Measurements from ENCODE around the gene MAPRE2. TPM values are rescaled to one million over a fixed set of nuclear protein-coding genes. Genes with fewer than 3 reads are reported as not detected.
A peak's percentile ranks its signal among the peaks of the same experiment; 100 is the strongest.

MAPRE2 gene
- total and polyA plus RNA-seq, 7 experiments from 2014 or later = 44.7 to 84.4 (median 81.7) TPM

DNA sequence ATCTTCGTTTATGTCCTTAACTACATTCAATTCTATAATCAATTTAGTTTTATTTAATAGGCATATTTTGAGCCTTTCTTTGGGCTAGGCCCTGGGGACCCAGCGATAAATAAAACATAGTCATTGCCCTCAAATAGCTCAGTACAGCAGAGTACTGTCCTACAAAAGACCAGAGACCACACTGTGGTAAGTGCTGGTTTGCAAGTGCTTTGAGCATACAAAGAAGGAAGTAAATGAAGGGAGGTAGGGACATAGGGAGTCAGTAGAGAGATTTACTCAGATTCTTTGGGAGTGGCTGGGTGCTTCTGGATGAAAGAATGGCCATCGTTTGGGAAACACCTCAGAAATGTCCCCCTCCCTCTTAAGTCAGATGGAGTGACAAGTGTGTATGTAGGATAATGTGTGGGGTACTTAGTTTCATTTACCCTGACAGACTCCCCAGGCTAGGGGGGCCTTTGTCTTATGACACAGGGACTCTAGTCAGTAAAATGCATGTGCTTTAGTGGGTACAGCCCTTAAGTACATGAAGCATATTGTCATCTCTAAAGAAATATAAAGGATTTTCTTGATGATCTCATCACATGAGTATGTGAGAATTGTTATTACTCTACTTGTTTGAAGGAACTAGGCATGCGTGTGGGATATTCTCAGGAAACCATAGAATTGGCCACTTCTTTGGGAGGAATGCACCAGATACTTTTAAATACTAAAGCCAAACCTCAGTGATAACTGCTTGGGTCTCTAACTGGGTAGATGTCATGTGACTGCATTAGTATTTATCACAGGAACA lies 35.1 kb downstream of the MAPRE2 start:
- no peak overlapping the region for H3K4me3 Mint-ChIP-seq
- DNase-seq (no peak), ATAC-seq (no peak)
- H3K9me3 Mint-ChIP-seq = peaks cover 0 to 2% (median 0%) of the 10 kb centered on the region in 11 donors
- H3K36me3 ChIP-seq (ENCODE audit: control insufficient read depth in 2 of 3, insufficient read depth in 3 of 3, low read length in 3 of 3) = peaks cover 0 to 9% (median 0%) of the 10 kb centered on the region in 3 experiments
- H3K9me3 ChIP-seq (ENCODE audit: control insufficient read depth in 2 of 3, low read length in 3 of 3) = no peaks in the 10 kb centered on the region
- no peak overlapping the region for H3K27ac Mint-ChIP-seq
- no peaks in the 10 kb centered on the region for H3K27me3 Mint-ChIP-seq
- ChIA-PET CTCF (no interaction called here), POLR2A (no interaction called here)
- no peak overlapping the region for H3K27ac ChIP-seq (ENCODE audit: low read depth, low read length)
- peaks cover 14 to 57% (median 24%) of the 10 kb centered on the region in 5 donors for H3K36me3 Mint-ChIP-seq
- intact Hi-C loops (cut with micrococcal nuclease) = no loop called here
- H3K4me3 ChIP-seq (ENCODE audit: low read length) = no peak overlapping the region
- H3K4me1 ChIP-seq (ENCODE audit: control insufficient read depth in 2 of 2, insufficient read depth in 2 of 2, low read length in 2 of 2) = peaks cover 0 to 5% of the 10 kb centered on the region in 2 donors
- no peaks in the 10 kb centered on the region for H3K27me3 ChIP-seq (ENCODE audit: control insufficient read depth in 2 of 2, insufficient read depth in 2 of 2, low read length in 2 of 2)
- peaks cover 16 to 92% (median 72%) of the 10 kb centered on the region in 7 donors for H3K4me1 Mint-ChIP-seq

DNA sequence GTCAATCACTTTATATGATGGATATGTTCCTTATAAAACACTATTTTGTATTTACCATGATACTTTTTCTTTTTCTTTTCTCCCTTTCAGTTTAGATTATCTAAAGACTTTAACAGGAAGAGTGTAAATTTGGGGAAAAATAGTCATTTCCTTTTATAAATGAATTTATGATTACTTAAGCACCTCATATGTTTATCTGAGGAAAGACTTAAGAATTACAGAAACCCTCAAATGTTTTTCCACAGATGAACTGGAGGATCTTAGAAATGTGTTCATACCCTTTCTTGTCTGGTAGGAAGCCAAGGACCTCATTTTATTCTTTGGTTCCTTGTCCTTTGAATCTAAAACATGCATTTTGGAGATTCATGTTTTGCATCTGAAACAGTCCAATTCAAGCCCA lies 36.7 kb downstream of the MAPRE2 start:
- no peak overlapping the region for H3K27ac Mint-ChIP-seq
- no peak for ATAC-seq
- no peak overlapping the region for H3K4me3 ChIP-seq (ENCODE audit: low read length)
- DNase-seq = no peak
- H3K36me3 ChIP-seq (ENCODE audit: control insufficient read depth in 2 of 3, insufficient read depth in 3 of 3, low read length in 3 of 3) = peaks cover 0 to 6% (median 0%) of the 10 kb centered on the region in 3 experiments
- peaks cover 11 to 59% (median 23%) of the 10 kb centered on the region in 5 donors for H3K36me3 Mint-ChIP-seq
- no peaks in the 10 kb centered on the region for H3K9me3 ChIP-seq (ENCODE audit: control insufficient read depth in 2 of 3, low read length in 3 of 3)
- ChIA-PET POLR2A (no interaction called here), CTCF (no interaction called here)
- H3K27ac ChIP-seq (ENCODE audit: low read depth, low read length) = no peak overlapping the region
- intact Hi-C loops (cut with micrococcal nuclease) = loop anchor here in 1 of 2 donors (2.0 kb wide), 1 partner anchor 35 kb away; no protein-coding TSS in a partner anchor
- H3K4me1 Mint-ChIP-seq = peaks cover 11 to 88% (median 70%) of the 10 kb centered on the region in 7 donors
- peaks cover 0 to 2% (median 0%) of the 10 kb centered on the region in 11 donors for H3K9me3 Mint-ChIP-seq
- no peaks in the 10 kb centered on the region for H3K27me3 Mint-ChIP-seq
- H3K4me3 Mint-ChIP-seq = no peak overlapping the region
- H3K4me1 ChIP-seq (ENCODE audit: control insufficient read depth in 2 of 2, insufficient read depth in 2 of 2, low read length in 2 of 2) = peaks cover 0 to 5% of the 10 kb centered on the region in 2 donors
- no peaks in the 10 kb centered on the region for H3K27me3 ChIP-seq (ENCODE audit: control insufficient read depth in 2 of 2, insufficient read depth in 2 of 2, low read length in 2 of 2)

DNA sequence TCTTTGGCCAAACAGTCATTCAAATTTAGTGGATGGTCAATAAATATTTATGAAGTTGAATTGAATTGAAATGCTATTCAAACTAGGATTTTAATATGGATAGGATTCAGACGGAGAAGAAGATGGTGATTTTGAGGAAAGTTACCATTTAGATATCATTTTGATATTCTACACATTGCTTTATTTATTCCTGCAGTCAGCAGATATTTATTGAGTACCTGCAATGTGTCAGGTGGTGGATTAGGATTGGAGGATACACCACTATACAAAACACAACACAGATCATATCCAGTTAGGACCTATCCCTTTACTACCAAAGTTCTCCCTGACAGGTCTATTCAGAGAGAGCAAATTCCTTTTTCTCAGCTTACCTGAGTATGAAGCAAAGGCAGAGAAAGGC lies 38.8 kb downstream of the MAPRE2 start:
- POLR2A ChIA-PET = no interaction called here

DNA sequence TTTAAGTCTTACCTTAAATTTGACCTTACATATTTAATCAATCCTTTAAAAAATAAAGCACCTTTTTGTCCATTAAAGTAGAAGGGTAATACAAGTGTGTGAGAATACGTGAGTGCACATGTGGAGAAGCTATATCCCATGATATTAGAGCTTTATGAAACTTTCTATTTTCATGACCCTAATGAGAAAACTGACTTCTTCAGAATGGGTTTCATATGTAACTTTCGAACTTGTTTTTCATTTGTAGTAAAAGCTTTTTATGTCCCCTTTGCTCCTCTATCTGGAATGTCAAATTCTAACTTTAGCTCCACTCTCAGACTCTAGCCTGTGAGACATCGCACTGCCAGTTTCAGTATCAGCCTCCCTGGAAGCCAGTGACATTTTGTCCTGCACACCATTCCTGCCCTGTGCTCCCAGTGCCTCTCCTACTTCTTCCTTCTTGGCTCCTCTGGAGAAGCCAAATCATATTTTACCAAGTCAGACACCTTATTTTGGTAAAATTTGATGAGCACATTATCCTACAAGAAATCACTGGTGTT lies 42.0 kb downstream of the MAPRE2 start:
- peaks cover 0 to 74% (median 61%) of the 10 kb centered on the region in 7 donors for H3K4me1 Mint-ChIP-seq

More for the DNA sequence above, 38.8 kb downstream of the MAPRE2 start:
- DNase-seq (no peak), ATAC-seq (no peak)
- Histone ChIP-seq H3K4me1 (ENCODE audit: control insufficient read depth in 2 of 2, insufficient read depth in 2 of 2, low read length in 2 of 2) (no peaks in the 10 kb centered on the region), H3K4me3 (ENCODE audit: low read length) (no peak overlapping the region), H3K9me3 (ENCODE audit: control insufficient read depth in 2 of 3, low read length in 3 of 3) (no peaks in the 10 kb centered on the region), H3K36me3 (ENCODE audit: control insufficient read depth in 2 of 3, insufficient read depth in 3 of 3, low read length in 3 of 3) (peaks cover 0 to 6% (median 0%) of the 10 kb centered on the region in 3 experiments), H3K27me3 (ENCODE audit: control insufficient read depth in 2 of 2, insufficient read depth in 2 of 2, low read length in 2 of 2) (no peaks in the 10 kb centered on the region), H3K27ac (ENCODE audit: low read depth, low read length) (no peak overlapping the region)
- H3K27ac Mint-ChIP-seq = no peak overlapping the region
- no peak overlapping the region for H3K4me3 Mint-ChIP-seq
- CTCF ChIA-PET = no interaction called here
- H3K9me3 Mint-ChIP-seq = peaks cover 0 to 2% (median 0%) of the 10 kb centered on the region in 11 donors
- H3K36me3 Mint-ChIP-seq = peaks cover 11 to 60% (median 20%) of the 10 kb centered on the region in 5 donors
- H3K4me1 Mint-ChIP-seq = peaks cover 11 to 81% (median 63%) of the 10 kb centered on the region in 7 donors
- H3K27me3 Mint-ChIP-seq = no peaks in the 10 kb centered on the region
- intact Hi-C loops (cut with micrococcal nuclease) = no loop called here

DNA sequence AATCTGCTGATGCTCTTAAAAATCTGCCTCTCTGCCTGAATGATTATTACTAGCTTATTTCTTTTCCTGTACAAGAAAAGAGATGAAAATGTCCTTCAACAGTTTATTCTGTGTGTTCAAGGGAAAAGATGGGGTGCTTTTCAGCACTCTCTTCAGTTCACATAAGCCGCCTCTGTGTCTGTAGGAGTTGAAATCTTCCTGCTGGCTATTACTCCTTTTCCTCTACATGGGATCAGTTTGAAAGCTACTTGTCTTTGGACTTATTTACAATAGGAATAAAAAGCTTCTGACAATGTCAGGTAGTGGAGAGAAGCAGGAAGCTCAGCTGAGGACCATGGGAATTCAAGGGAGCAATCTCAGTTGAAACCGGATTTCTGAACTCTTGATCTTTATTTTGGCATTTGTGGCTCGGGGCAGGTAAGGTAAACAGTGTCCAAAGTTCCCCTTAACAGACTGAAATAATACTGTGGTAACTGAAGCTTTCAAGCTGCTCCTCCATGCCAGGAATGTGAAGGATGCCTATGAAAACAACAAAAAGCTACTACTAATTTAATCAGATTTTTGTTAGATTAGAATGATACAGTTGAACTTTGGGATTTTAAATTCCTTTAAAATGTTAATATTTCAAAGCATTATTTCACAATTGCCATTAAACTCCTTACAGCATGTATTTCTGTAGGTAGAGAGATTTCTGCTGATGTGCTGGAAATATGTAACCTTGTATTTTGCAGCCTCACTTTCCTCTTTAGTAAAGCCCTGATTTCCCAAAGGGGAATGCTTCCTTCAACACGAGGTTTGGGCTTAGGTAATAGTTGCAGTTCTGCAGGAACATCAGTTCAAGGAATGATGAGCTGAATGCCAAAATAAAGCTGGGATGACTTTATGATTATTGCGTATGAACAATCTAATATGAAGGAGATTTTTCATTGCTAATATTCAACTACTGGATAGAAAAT lies 43.6 kb downstream of the MAPRE2 start:
- Mint-ChIP-seq H3K4me3 (no peak overlapping the region), H3K27me3 (no peaks in the 10 kb centered on the region), H3K36me3 (peaks cover 7 to 38% (median 13%) of the 10 kb centered on the region in 5 donors), H3K9me3 (peaks cover 0 to 2% (median 0%) of the 10 kb centered on the region in 11 donors), H3K4me1 (peaks cover 2 to 73% (median 59%) of the 10 kb centered on the region in 7 donors), H3K27ac (peak overlapping the region in 5 of 9 donors; percentile 1 to 51 (median 19))
- ATAC-seq (no peak), DNase-seq (no peak)
- no peaks in the 10 kb centered on the region for H3K27me3 ChIP-seq (ENCODE audit: control insufficient read depth in 2 of 2, insufficient read depth in 2 of 2, low read length in 2 of 2)
- H3K27ac ChIP-seq (ENCODE audit: low read depth, low read length) = no peak overlapping the region
- CTCF ChIA-PET = no interaction called here
- intact Hi-C loops (cut with micrococcal nuclease) = no loop called here
- H3K4me1 ChIP-seq (ENCODE audit: control insufficient read depth in 2 of 2, insufficient read depth in 2 of 2, low read length in 2 of 2) = no peaks in the 10 kb centered on the region
- no peak overlapping the region for H3K4me3 ChIP-seq (ENCODE audit: low read length)
- no peaks in the 10 kb centered on the region for H3K36me3 ChIP-seq (ENCODE audit: control insufficient read depth in 2 of 3, insufficient read depth in 3 of 3, low read length in 3 of 3)
- H3K9me3 ChIP-seq (ENCODE audit: control insufficient read depth in 2 of 3, low read length in 3 of 3) = no peaks in the 10 kb centered on the region
- POLR2A ChIA-PET = interaction anchor here (1.1 kb wide), 1 partner anchor 58 kb away, joined by 3 read pairs; no protein-coding TSS in a partner anchor

More for the DNA sequence above, 42.0 kb downstream of the MAPRE2 start:
- no peak overlapping the region for H3K27ac ChIP-seq (ENCODE audit: low read depth, low read length)
- intact Hi-C loops (cut with micrococcal nuclease) = no loop called here
- peak overlapping the region in 1 of 10 donors; percentile 20 for H3K4me3 Mint-ChIP-seq
- peaks cover 0 to 6% (median 0%) of the 10 kb centered on the region in 3 experiments for H3K36me3 ChIP-seq (ENCODE audit: control insufficient read depth in 2 of 3, insufficient read depth in 3 of 3, low read length in 3 of 3)
- no peaks in the 10 kb centered on the region for H3K27me3 Mint-ChIP-seq
- H3K4me1 ChIP-seq (ENCODE audit: control insufficient read depth in 2 of 2, insufficient read depth in 2 of 2, low read length in 2 of 2) = no peaks in the 10 kb centered on the region
- ChIA-PET CTCF (no interaction called here), POLR2A (interaction anchor here (1.2 kb wide), 1 partner anchor 32 kb away, joined by 3 read pairs; no protein-coding TSS in a partner anchor)
- no peak for DNase-seq
- no peaks in the 10 kb centered on the region for H3K9me3 ChIP-seq (ENCODE audit: control insufficient read depth in 2 of 3, low read length in 3 of 3)
- no peak overlapping the region for H3K4me3 ChIP-seq (ENCODE audit: low read length)
- H3K9me3 Mint-ChIP-seq = peaks cover 0 to 2% (median 0%) of the 10 kb centered on the region in 11 donors
- H3K27me3 ChIP-seq (ENCODE audit: control insufficient read depth in 2 of 2, insufficient read depth in 2 of 2, low read length in 2 of 2) = no peaks in the 10 kb centered on the region
- peak overlapping the region in 3 of 9 donors; percentile 19 to 41 (median 25) for H3K27ac Mint-ChIP-seq
- peaks cover 11 to 46% (median 17%) of the 10 kb centered on the region in 5 donors for H3K36me3 Mint-ChIP-seq
- no peak for ATAC-seq
